ENCODE measurements around the gene RNF169. TPM values are rescaled to one million over a fixed set of nuclear protein-coding genes. Genes with fewer than 3 reads are reported as not detected.

The RNF169 gene
- total RNA-seq, 6 experiments from 2014 or later, result 4.7 to 7.7 (median 6.8) TPM

GRCh38 chr11:74726547-74727182 is 22.0 kb upstream of the RNF169 start:
- Histone ChIP-seq H3K4me1 (peaks cover 0 to 4% (median 0%) of the 10 kb centered on the region in 4 donors), H3K9me3 (no peaks in the 10 kb centered on the region), H3K27me3 (no peaks in the 10 kb centered on the region), H3K4me3 (no peak overlapping the region), H3K27ac (no peak overlapping the region), H3K36me3 (no peaks in the 10 kb centered on the region)
- intact Hi-C loops (cut with DNase I), result loop anchor here (10.0 kb wide), 1 partner anchor 92 kb away; no protein-coding TSS in a partner anchor
- 6% methylated on average over 5 of the region's 13 CpGs for WGBS (ENCODE audit: insufficient coverage, low coverage, low lambda C conversion rate, missing lambda C conversion rate)
- TF ChIP-seq POLR2A (IDR thresholded peaks at IDR 0.05) (no peak), CTCF (IDR thresholded peaks at IDR 0.05) (peak; percentile 92 to 96 (median 95))
- ATAC-seq (peak; percentile 95 to 98 (median 96)), DNase-seq (peak; percentile 73 to 80 (median 75))

GRCh38 chr11:74729397-74729796 is 19.3 kb upstream of the RNF169 start:
- no peak for ATAC-seq
- intact Hi-C loops (cut with DNase I), result loop anchor here (10.0 kb wide), 1 partner anchor 95 kb away; no protein-coding TSS in a partner anchor

GRCh38 chr11:74730571-74731260 is 17.9 kb upstream of the RNF169 start:
- H3K9me3 ChIP-seq, result peaks cover 0 to 5% (median 0%) of the 10 kb centered on the region in 4 donors
- intact Hi-C loops (cut with DNase I), result no loop called here
- no peaks in the 10 kb centered on the region for H3K36me3 ChIP-seq
- H3K4me3 ChIP-seq, result no peak overlapping the region
- no peak overlapping the region for H3K27ac ChIP-seq
- no peaks in the 10 kb centered on the region for H3K27me3 ChIP-seq
- ATAC-seq (no peak), DNase-seq (no peak)
- TF ChIP-seq POLR2A (IDR thresholded peaks at IDR 0.05) (no peak), CTCF (IDR thresholded peaks at IDR 0.05) (no peak)
- WGBS (ENCODE audit: insufficient coverage, low coverage, low lambda C conversion rate, missing lambda C conversion rate), result 6% methylated on average over 34 of the region's 40 CpGs
- H3K4me1 ChIP-seq, result peaks cover 0 to 4% (median 0%) of the 10 kb centered on the region in 4 donors

More at GRCh38 chr11:74729397-74729796, 19.3 kb upstream of the RNF169 start:
- peaks cover 0 to 4% (median 0%) of the 10 kb centered on the region in 4 donors for H3K4me1 ChIP-seq
- H3K4me3 ChIP-seq, result no peak overlapping the region
- WGBS (ENCODE audit: insufficient coverage, low coverage, low lambda C conversion rate, missing lambda C conversion rate), result 86% methylated on average over 3 of the region's 4 CpGs
- H3K9me3 ChIP-seq, result no peaks in the 10 kb centered on the region
- no peaks in the 10 kb centered on the region for H3K27me3 ChIP-seq
- no peak for DNase-seq
- no peak overlapping the region for H3K27ac ChIP-seq
- TF ChIP-seq POLR2A (IDR thresholded peaks at IDR 0.05) (no peak), CTCF (IDR thresholded peaks at IDR 0.05) (no peak)
- no peaks in the 10 kb centered on the region for H3K36me3 ChIP-seq

- peak; percentile 65 to 78 (median 74) for ATAC-seq
- no peaks in the 10 kb centered on the region for H3K27me3 ChIP-seq
- WGBS (ENCODE audit: insufficient coverage, low coverage, low lambda C conversion rate, missing lambda C conversion rate), result 41% methylated on average over 16 of the region's 69 CpGs
- no peak within 1 kb of the TSS for H3K27ac ChIP-seq
- peaks cover 0 to 6% (median 0%) of the 10 kb centered on the region in 4 donors for H3K9me3 ChIP-seq
- no peaks in the 10 kb centered on the region for H3K36me3 ChIP-seq
- TF ChIP-seq POLR2A (IDR thresholded peaks at IDR 0.05) (no peak), CTCF (IDR thresholded peaks at IDR 0.05) (peak in 1 of 4 donors; percentile 18)
- H3K4me3 ChIP-seq, result peak within 1 kb of the TSS in 1 of 3 donors; percentile 31
- H3K4me1 ChIP-seq, result peaks cover 0 to 4% (median 0%) of the 10 kb centered on the region in 4 donors
- peak; percentile 60 to 69 (median 69) for DNase-seq
- intact Hi-C loops (cut with DNase I), result no loop called here
These were observed 17.2 kb upstream of the RNF169 start, which contains the start of gene CHRDL2 for GRCh38 chr11:74731301-74732094. CHRDL2 (minus strand) TSS chr11:74731426; CDS start chr11:74730888, 538 bp downstream.
